Body of pancreas (tissue), 4 donors: ENCODE data around the gene PDS5A. TPM values are rescaled to one million over a fixed set of nuclear protein-coding genes. Genes with fewer than 3 reads are reported as not detected.
"Not testable (repeated sequence)": the region's sequence is repeated elsewhere in the genome, so short reads cannot be mapped to it uniquely, and the experiment has no call there.

Source experiments
- ATAC-seq: fragments of 150-250 bp; one replicate; pipeline ENCODE4 v1.9.1; 2016
- DNase-seq, 4 donors: peaks; one replicate each; pipeline ENCODE4 v3.0.0-alpha.2; 2019
- H3K27ac ChIP-seq, 4 donors: fragments of 200-600 bp; sonication (generic); 1 replicate in 3 of 4; 2 replicates in 1 of 4; pipeline versions ENCODE4 v1.5.1 to v1.6.1; 2016 to 2019; ENCODE audit warnings: mild to moderate bottlenecking in 1 of 4, mixed read lengths in 1 of 4, moderate library complexity in 1 of 4
- H3K27me3 ChIP-seq, 2 donors: fragments of 200-600 bp; sonication (generic); one replicate each; pipeline ENCODE4 v1.6.0; 2016; ENCODE audit warnings: mild to moderate bottlenecking in 1 of 2
- H3K36me3 ChIP-seq, 2 donors: fragments of 200-600 bp; sonication (generic); replicated peaks in 1 of 2; 2 replicates each; pipeline ENCODE4 v1.5.1; 2016; ENCODE audit warnings: low read depth in 2 of 2; ENCODE audit not compliant: insufficient read depth in 1 of 2
- H3K4me1 ChIP-seq: fragments of 200-600 bp; sonication (generic); one replicate; pipeline ENCODE4 v1.6.0; 2016
- H3K4me3 ChIP-seq, 2 donors: fragments of 200-600 bp; sonication (generic); 1 replicate in 1 of 2; 2 replicates in 1 of 2; pipeline ENCODE4 v1.5.1; 2016 to 2019
- H3K9me3 ChIP-seq, 3 donors: fragments of 200-600 bp; sonication (generic); 1 replicate in 2 of 3; 2 replicates in 1 of 3; pipeline ENCODE4 v1.5.1; 2016
- POLR2A ChIP-seq, 3 donors: fragments of 450-650 bp; IDR thresholded peaks; one replicate each; pipeline ENCODE4 v1.6.1; 2016; ENCODE audit warnings: antibody characterized with exemption in 3 of 3, mild to moderate bottlenecking in 2 of 3
- whole genome bisulfite sequencing, 2 donors: methylation state at CpG; one replicate each; pipeline ENCODE4 v1.1.5; 2017; 5-methylcytosine and 5-hydroxymethylcytosine counted together
- intact Hi-C: fragments of 100-400 bp; cut with DNase I; formaldehyde crosslinking; loops from one replicate; pipeline ENCODE4 v1.15.1; 2023
- total RNA-seq, 2 donors: library from RNA; depleted of rRNA; stranded (reverse); fragments of >200 nt; gene quantifications; one replicate each; pipeline ENCODE4 v1.1.0, GENCODE V29; 2016
- TF ChIP-seq, protein P1 (sequence below), 7 experiments: fragments of 450-650 bp in 4 of 7; fragments of 200-600 bp in 3 of 7; sonication (generic) in 3 of 7; IDR thresholded peaks; one replicate each; pipeline ENCODE4 v1.5.1; 2016 to 2019; ENCODE audit warnings: antibody characterized with exemption in 7 of 7

PDS5A gene
- total RNA-seq, 2 donors from 2014 or later, result 44.9 to 50.8 TPM

GRCh38 chr4:39852636-39853035 is 125.1 kb downstream of the PDS5A start:
- intact Hi-C loops, result no loop called here
- no peak for DNase-seq
- Histone ChIP-seq H3K9me3 (no peaks in the 10 kb centered on the region), H3K27ac (no peak overlapping the region), H3K4me1 (no peaks in the 10 kb centered on the region), H3K4me3 (no peak overlapping the region), H3K27me3 (no peaks in the 10 kb centered on the region), H3K36me3 (peaks cover 0 to 7% of the 10 kb centered on the region in 2 donors)
- no peak for TF ChIP-seq POLR2A (IDR thresholded peaks at IDR 0.05)
- TF ChIP-seq, protein P1, sequence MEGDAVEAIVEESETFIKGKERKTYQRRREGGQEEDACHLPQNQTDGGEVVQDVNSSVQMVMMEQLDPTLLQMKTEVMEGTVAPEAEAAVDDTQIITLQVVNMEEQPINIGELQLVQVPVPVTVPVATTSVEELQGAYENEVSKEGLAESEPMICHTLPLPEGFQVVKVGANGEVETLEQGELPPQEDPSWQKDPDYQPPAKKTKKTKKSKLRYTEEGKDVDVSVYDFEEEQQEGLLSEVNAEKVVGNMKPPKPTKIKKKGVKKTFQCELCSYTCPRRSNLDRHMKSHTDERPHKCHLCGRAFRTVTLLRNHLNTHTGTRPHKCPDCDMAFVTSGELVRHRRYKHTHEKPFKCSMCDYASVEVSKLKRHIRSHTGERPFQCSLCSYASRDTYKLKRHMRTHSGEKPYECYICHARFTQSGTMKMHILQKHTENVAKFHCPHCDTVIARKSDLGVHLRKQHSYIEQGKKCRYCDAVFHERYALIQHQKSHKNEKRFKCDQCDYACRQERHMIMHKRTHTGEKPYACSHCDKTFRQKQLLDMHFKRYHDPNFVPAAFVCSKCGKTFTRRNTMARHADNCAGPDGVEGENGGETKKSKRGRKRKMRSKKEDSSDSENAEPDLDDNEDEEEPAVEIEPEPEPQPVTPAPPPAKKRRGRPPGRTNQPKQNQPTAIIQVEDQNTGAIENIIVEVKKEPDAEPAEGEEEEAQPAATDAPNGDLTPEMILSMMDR (IDR thresholded peaks at IDR 0.05), result no peak
- ATAC-seq, result no peak
- WGBS, 2 donors, result 42 to 91% methylated on average over 4 of the region's 4 CpGs

DNA sequence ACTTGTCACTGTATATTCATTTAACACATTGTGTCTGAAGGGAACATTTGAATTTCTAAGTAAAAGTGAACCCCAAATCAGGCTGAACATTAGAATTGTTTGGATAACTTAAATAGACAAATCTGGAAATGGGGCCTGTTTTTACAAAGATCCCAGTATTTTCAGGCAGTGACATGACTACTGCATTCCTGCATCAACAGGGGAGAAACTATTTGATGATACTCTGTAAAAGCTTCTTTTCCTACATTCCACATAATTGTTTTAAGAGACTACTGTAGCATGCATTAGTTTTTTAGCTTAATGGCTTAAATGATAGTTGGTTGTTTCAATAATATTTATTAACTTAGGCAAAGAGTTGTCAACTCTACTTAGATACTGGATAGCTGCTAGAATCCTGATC is 127.0 kb downstream of the PDS5A start:
- no peak overlapping the region for H3K4me3 ChIP-seq
- H3K4me1 ChIP-seq, result no peaks in the 10 kb centered on the region
- no peak for ATAC-seq
- H3K9me3 ChIP-seq, result no peaks in the 10 kb centered on the region
- peaks cover 0 to 9% of the 10 kb centered on the region in 2 donors for H3K36me3 ChIP-seq
- DNase-seq, result no peak
- no peak overlapping the region for H3K27ac ChIP-seq
- H3K27me3 ChIP-seq, result no peaks in the 10 kb centered on the region
- intact Hi-C loops, result no loop called here
- TF ChIP-seq POLR2A (IDR thresholded peaks at IDR 0.05), result no peak
- TF ChIP-seq, protein P1 (IDR thresholded peaks at IDR 0.05), result no peak

DNA sequence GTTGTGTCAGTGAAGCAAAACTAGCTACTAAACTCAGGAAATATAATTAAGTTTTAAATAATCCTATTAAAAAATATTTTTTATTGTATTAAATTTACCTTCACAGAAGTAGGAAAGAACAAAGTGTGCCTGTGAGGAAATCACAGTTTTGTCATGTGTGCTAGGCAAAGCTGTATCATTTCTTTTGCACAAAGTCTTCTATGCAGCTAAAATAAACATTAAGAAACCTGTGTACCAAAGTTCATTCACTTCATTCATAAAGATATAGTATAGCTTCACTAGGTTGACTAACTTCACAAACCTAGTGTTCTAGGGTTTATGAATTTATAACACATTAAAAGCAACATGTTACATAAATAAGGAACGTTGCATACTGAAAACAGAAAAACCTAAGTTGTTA is 131.0 kb downstream of the PDS5A start:
- ATAC-seq, result no peak
- no peaks in the 10 kb centered on the region for H3K9me3 ChIP-seq
- intact Hi-C loops, result no loop called here
- H3K4me3 ChIP-seq, result no peak overlapping the region
- no peak for DNase-seq
- H3K4me1 ChIP-seq, result no peaks in the 10 kb centered on the region
- TF ChIP-seq POLR2A (IDR thresholded peaks at IDR 0.05), result no peak
- TF ChIP-seq, protein P1 (IDR thresholded peaks at IDR 0.05), result no peak
- WGBS, 2 donors, result 77 to 79% methylated on average over 1 of the region's 1 CpG
- H3K36me3 ChIP-seq, result peaks cover 0 to 17% of the 10 kb centered on the region in 2 donors
- no peak overlapping the region for H3K27ac ChIP-seq
- H3K27me3 ChIP-seq, result no peaks in the 10 kb centered on the region

DNA sequence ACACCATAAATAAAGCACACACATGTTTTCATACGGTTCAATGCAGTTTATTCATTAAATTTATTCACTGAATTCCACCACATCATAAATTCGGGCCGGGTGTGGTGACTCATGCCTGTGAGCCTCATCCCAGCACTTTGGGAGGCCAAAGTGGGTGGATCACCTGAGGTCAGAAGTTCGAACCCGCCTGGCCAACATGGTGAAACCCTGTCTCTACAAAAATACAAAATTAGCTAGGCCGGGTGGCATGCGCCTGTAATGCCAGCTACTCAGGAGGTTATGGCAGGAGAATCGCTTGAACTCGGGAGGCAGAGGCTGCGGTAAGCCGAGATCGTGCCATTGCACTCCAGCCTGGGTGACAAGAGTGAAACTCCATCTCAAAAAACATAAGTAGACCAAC is 131.6 kb downstream of the PDS5A start:
- intact Hi-C loops, result no loop called here
- Histone ChIP-seq H3K9me3 (no peaks in the 10 kb centered on the region), H3K27ac (no peak overlapping the region), H3K36me3 (peaks cover 0 to 20% of the 10 kb centered on the region in 2 donors), H3K4me1 (no peaks in the 10 kb centered on the region), H3K27me3 (no peaks in the 10 kb centered on the region), H3K4me3 (no peak overlapping the region)
- ATAC-seq, result no peak
- 87 to 89% methylated on average over 12 of the region's 12 CpGs for WGBS, 2 donors
- no peak for TF ChIP-seq POLR2A (IDR thresholded peaks at IDR 0.05)
- TF ChIP-seq, protein P1 (IDR thresholded peaks at IDR 0.05), result no peak
- no peak for DNase-seq

GRCh38 chr4:39841894-39842293 is 135.8 kb downstream of the PDS5A start:
- no peak for DNase-seq

GRCh38 chr4:39840516-39840915 is 137.2 kb downstream of the PDS5A start:
- H3K27ac ChIP-seq, intact Hi-C loops, H3K9me3 ChIP-seq, H3K4me1 ChIP-seq, H3K4me3 ChIP-seq, DNase-seq, ATAC-seq, H3K27me3 ChIP-seq: not testable (repeated sequence)
- H3K36me3 ChIP-seq, result peaks cover 0 to 37% of the 10 kb centered on the region in 2 donors
- WGBS, 2 donors, result 91 to 95% methylated on average over 12 to 14 of the region's 14 CpGs

More at GRCh38 chr4:39841894-39842293, 135.8 kb downstream of the PDS5A start:
- TF ChIP-seq, protein P1 (IDR thresholded peaks at IDR 0.05), result no peak
- H3K36me3 ChIP-seq, result peaks cover 0 to 30% of the 10 kb centered on the region in 2 donors
- intact Hi-C loops, result no loop called here
- H3K27ac ChIP-seq, result no peak overlapping the region
- H3K27me3 ChIP-seq, result no peaks in the 10 kb centered on the region
- ATAC-seq, result no peak
- 95 to 96% methylated on average over 3 of the region's 3 CpGs for WGBS, 2 donors
- no peaks in the 10 kb centered on the region for H3K4me1 ChIP-seq
- H3K4me3 ChIP-seq, result no peak overlapping the region
- no peaks in the 10 kb centered on the region for H3K9me3 ChIP-seq
